Measurements from ENCODE around the gene BAHCC1.
"Not testable (repeated sequence)": the region's sequence is repeated elsewhere in the genome, so short reads cannot be mapped to it uniquely, and the experiment has no call there.

The BAHCC1 gene

DNA sequence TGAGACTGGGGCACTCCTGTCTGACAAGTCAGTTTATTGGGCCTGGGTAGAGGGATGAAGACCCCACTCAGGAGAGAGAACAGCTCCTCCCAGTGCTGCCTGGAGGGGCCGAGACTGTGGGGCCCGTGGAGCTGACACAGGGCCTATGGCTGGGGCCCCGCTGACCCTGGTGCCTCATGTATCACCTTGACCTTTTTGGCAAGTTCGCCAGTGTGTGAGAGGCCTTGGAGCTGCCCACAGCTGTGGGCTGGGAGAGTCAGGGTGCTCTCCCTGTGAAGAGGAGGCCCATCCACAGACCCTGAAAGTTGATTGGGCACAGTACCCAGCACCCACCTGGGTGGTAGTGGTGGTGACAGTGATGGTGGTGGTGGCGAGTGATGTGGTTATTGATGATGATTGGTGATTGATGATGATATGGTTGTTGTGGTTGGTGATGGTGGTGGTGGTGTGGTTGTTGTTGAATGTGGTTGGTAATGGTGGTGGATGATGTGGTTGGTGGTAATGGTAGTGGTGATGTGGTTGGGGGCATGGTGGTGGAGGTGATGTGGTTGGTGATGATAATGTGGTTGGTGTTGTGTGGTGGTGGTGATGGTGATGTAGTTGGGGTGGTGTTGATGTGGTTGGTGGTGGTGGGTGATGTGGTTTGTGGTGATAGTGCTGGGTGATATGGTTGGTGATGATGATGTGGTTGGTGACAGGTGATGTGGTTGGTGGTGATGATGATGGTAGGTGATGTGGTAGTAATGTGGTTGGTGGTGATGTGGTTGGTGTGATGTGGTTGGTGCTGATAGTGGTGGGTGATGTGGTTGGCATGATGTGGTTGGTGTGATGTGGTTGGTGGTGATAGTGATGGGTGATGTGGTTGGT, 29.1 kb downstream of the BAHCC1 start:
- Histone ChIP-seq H3K4me3 (ENCODE audit: extremely low read depth, insufficient read depth, low read length, poor library complexity, severe bottlenecking) (no peak overlapping the region), H3K9me3 (ENCODE audit: control insufficient read depth, low read length) (no peaks in the 10 kb centered on the region), H3K36me3 (ENCODE audit: control insufficient read depth, insufficient read depth, low read length) (no peaks in the 10 kb centered on the region), H3K4me1 (ENCODE audit: control insufficient read depth, insufficient read depth, low read length, poor library complexity, severe bottlenecking) (peaks cover 38% of the 10 kb centered on the region), H3K27ac (ENCODE audit: low read depth, low read length, severe bottlenecking) (no peak overlapping the region)
- WGBS, 2 experiments (ENCODE audit: insufficient coverage in 2 of 2) = 96 to 100% methylated on average over 2 to 5 of the region's 5 CpGs

DNA sequence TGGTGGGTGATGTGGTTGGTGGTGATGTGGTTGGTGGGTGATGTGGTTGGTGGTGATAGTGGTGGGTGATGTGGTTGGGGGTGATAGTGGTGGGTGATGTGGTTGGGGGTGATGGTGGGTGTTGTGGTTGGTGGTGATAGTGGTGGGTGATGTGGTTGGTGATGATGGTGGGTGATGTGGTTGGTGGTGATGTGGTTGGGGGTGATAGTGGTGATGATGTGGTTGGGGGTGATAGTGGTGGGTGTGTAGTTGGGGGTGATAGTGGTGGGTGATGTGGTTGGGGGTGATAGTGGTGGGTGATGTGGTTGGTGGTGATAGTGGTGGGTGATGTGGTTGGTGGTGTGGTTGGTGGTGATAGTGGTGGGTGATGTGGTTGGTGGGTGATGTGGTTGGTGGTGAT, 29.8 kb downstream of the BAHCC1 start:
- not testable (repeated sequence) for H3K27ac ChIP-seq (ENCODE audit: low read depth, low read length, severe bottlenecking); H3K9me3 ChIP-seq (ENCODE audit: control insufficient read depth, low read length); H3K36me3 ChIP-seq (ENCODE audit: control insufficient read depth, insufficient read depth, low read length); H3K4me3 ChIP-seq (ENCODE audit: extremely low read depth, insufficient read depth, low read length, poor library complexity, severe bottlenecking)
- peaks cover 41% of the 10 kb centered on the region for H3K4me1 ChIP-seq (ENCODE audit: control insufficient read depth, insufficient read depth, low read length, poor library complexity, severe bottlenecking)

DNA sequence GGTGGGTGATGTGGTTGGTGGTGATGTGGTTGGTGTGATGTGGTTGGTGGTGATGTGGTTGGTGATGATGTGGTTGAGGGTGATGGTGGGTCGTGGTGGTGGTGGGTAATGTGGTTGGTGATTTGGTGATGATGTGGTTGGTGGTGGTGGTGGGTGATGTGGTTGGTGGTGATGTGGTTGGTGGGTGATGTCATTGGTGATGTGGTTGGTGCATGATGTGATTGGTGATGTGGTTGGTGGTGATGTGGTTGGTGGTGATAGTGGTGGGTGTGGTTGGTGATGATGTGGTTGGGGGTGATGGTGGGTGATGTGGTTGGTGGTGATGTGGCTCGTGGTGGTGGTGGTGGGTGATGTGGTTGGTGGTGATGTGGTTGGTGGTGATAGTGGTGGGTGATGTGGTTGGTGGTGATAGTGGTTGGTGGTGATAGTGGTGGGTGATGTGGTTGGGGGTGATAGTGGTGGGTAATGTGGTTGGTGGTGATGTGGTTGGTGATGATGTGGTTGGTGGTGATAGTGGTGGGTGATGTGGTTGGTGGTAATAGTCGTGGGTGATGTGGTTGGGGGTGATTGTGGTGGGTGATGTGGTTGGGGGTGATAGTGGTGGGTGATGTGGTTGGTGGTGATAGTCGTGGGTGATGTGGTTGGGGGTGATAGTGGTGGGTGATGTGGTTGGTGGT, 30.6 kb downstream of the BAHCC1 start:
- 100% methylated on average over 1 to 2 of the region's 4 CpGs for WGBS, 2 experiments (ENCODE audit: insufficient coverage in 2 of 2)
- peaks cover 38% of the 10 kb centered on the region for H3K4me1 ChIP-seq (ENCODE audit: control insufficient read depth, insufficient read depth, low read length, poor library complexity, severe bottlenecking)
- not testable (repeated sequence) for H3K4me3 ChIP-seq (ENCODE audit: extremely low read depth, insufficient read depth, low read length, poor library complexity, severe bottlenecking); H3K9me3 ChIP-seq (ENCODE audit: control insufficient read depth, low read length); H3K27ac ChIP-seq (ENCODE audit: low read depth, low read length, severe bottlenecking); H3K36me3 ChIP-seq (ENCODE audit: control insufficient read depth, insufficient read depth, low read length)

DNA sequence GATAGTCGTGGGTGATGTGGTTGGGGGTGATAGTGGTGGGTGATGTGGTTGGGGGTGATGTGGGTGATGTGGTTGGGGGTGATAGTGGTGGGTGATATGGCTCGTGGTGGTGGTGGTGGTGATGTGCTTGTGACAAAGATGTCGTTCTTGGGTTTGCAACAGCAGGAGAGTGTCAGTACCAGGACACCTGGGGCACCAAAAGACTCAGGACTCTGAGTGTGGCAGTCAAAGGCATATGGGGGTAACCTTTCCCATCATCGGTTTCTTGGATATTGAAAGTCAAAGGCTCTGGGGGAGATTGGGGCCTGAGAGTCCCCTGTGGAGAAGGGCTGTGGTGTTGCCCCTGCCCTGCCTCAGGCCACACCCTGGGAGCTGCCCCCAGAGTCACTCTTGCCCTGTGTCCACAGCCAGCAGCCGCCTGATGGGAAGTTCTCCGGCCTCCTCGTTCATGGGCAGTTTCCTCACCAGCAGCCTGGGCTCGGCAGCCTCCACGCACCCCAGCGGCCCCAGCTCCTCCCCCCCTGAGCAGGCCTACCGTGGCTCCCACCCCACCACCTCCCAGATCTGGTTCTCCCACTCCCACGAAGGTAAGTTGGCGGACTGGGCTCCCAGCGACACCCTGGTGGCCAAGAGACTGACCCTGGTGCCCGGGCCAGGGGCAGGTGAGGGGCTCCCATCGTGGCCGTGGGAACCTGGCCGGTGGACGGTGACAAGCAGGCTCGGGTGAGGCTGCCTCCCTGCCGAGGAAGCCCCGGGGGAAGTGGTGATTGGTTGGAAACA, 31.3 kb downstream of the BAHCC1 start:
- no peak overlapping the region for H3K4me3 ChIP-seq (ENCODE audit: extremely low read depth, insufficient read depth, low read length, poor library complexity, severe bottlenecking)
- H3K9me3 ChIP-seq (ENCODE audit: control insufficient read depth, low read length) = no peaks in the 10 kb centered on the region
- 89 to 90% methylated on average over 13 to 21 of the region's 22 CpGs for WGBS, 2 experiments (ENCODE audit: insufficient coverage in 2 of 2)
- H3K4me1 ChIP-seq (ENCODE audit: control insufficient read depth, insufficient read depth, low read length, poor library complexity, severe bottlenecking) = peaks cover 34% of the 10 kb centered on the region
- no peak overlapping the region for H3K27ac ChIP-seq (ENCODE audit: low read depth, low read length, severe bottlenecking)
- no peaks in the 10 kb centered on the region for H3K36me3 ChIP-seq (ENCODE audit: control insufficient read depth, insufficient read depth, low read length)

DNA sequence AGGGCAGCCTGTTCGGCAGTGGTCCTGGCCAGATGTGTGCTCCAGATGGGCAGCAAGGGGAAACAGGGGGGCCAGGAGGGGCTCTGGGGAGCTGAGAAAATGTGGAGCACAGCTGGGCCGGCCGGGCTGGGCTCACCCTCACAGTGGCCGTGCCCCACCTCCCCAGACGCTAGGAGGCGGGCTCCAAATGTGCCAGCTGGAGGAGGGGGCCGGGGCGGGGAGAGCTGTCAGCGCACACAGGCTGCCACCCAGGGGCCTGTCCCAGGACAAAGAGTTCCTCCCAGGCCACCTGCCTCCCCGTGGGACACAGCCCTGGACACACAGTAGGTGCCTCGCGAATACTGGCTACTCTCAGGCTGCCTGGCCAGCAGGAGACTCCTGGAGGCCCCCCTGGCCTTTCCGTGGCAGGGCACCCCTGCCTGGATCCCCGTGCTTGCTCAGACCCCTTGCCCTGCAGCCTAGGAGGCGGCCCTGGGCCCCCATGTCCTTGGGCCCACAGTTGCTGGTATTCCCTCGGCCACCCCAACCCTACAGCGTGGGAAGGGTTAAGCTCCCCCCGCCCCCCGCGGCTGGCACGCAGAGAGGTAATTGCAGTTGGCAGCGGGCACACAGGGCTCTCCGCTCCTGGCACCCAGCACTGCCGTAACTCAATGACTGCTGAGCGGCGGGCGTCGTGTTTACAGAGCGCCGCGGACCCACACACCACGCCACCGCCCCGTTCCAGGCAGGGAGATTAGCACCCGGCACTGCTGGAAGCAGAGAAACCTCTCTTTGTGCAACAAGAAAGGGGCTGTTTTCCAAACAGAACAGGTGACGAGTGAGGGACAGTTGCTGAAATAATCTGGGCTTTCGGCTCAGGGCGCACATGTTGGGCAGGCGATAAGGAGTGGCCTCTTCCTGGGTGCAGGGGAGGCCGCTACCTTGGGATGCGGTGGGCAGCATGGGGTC, 32.2 kb downstream of the BAHCC1 start:
- Histone ChIP-seq H3K4me3 (ENCODE audit: extremely low read depth, insufficient read depth, low read length, poor library complexity, severe bottlenecking) (no peak overlapping the region), H3K36me3 (ENCODE audit: control insufficient read depth, insufficient read depth, low read length) (no peaks in the 10 kb centered on the region), H3K4me1 (ENCODE audit: control insufficient read depth, insufficient read depth, low read length, poor library complexity, severe bottlenecking) (peaks cover 27% of the 10 kb centered on the region), H3K27ac (ENCODE audit: low read depth, low read length, severe bottlenecking) (no peak overlapping the region), H3K9me3 (ENCODE audit: control insufficient read depth, low read length) (no peaks in the 10 kb centered on the region)
- WGBS, 2 experiments (ENCODE audit: insufficient coverage in 2 of 2) = 93 to 94% methylated on average over 29 to 40 of the region's 41 CpGs

DNA sequence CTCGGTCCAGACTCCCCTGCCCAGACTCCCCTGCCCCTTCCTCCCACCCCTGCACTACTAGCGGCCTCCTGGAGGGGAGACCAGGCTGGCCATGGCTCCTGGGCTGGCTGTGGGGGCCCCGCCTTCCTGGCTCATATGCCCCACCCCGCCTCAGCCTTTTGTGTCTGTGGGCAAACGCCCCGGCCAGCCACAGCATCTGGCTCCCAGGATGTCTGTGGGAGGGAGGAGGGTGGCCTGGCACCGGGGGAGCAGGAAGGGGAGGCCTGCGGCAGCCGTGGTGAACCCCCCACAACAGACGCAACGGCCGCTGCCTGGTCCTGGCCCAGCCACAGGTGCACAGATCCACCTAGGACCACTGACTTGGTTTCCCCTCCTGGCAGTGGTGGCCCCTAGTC, 32.9 kb downstream of the BAHCC1 start:
- peaks cover 21% of the 10 kb centered on the region for H3K4me1 ChIP-seq (ENCODE audit: control insufficient read depth, insufficient read depth, low read length, poor library complexity, severe bottlenecking)
- H3K9me3 ChIP-seq (ENCODE audit: control insufficient read depth, low read length) = no peaks in the 10 kb centered on the region
- WGBS, 2 experiments (ENCODE audit: insufficient coverage in 2 of 2) = 89 to 94% methylated on average over 6 to 9 of the region's 12 CpGs
- H3K36me3 ChIP-seq (ENCODE audit: control insufficient read depth, insufficient read depth, low read length) = no peaks in the 10 kb centered on the region
- H3K27ac ChIP-seq (ENCODE audit: low read depth, low read length, severe bottlenecking) = no peak overlapping the region
- no peak overlapping the region for H3K4me3 ChIP-seq (ENCODE audit: extremely low read depth, insufficient read depth, low read length, poor library complexity, severe bottlenecking)

DNA sequence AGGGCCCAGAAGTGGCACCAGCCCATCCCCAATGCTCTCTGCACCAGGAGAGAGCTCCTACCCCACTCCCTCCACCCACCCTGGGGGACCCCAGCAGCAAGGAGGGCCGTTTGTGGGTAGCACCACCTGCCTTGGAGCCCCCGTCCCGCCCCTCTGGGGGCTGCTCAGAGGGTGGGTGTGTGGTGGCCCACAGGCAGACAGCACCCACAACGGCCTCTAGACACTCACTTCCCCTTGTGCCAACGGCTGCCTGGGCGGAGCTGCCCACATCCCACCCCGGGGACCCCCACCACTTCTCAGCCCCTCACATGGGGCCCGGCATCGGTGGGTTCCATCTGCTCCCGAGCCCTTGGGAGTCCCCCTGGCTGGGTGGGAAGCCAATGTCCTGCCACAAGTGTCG, 33.3 kb downstream of the BAHCC1 start:
- WGBS, 2 experiments (ENCODE audit: insufficient coverage in 2 of 2) = 91 to 97% methylated on average over 4 to 11 of the region's 11 CpGs
- Histone ChIP-seq H3K36me3 (ENCODE audit: control insufficient read depth, insufficient read depth, low read length) (no peaks in the 10 kb centered on the region), H3K27ac (ENCODE audit: low read depth, low read length, severe bottlenecking) (no peak overlapping the region), H3K9me3 (ENCODE audit: control insufficient read depth, low read length) (no peaks in the 10 kb centered on the region), H3K4me1 (ENCODE audit: control insufficient read depth, insufficient read depth, low read length, poor library complexity, severe bottlenecking) (peaks cover 18% of the 10 kb centered on the region), H3K4me3 (ENCODE audit: extremely low read depth, insufficient read depth, low read length, poor library complexity, severe bottlenecking) (no peak overlapping the region)

DNA sequence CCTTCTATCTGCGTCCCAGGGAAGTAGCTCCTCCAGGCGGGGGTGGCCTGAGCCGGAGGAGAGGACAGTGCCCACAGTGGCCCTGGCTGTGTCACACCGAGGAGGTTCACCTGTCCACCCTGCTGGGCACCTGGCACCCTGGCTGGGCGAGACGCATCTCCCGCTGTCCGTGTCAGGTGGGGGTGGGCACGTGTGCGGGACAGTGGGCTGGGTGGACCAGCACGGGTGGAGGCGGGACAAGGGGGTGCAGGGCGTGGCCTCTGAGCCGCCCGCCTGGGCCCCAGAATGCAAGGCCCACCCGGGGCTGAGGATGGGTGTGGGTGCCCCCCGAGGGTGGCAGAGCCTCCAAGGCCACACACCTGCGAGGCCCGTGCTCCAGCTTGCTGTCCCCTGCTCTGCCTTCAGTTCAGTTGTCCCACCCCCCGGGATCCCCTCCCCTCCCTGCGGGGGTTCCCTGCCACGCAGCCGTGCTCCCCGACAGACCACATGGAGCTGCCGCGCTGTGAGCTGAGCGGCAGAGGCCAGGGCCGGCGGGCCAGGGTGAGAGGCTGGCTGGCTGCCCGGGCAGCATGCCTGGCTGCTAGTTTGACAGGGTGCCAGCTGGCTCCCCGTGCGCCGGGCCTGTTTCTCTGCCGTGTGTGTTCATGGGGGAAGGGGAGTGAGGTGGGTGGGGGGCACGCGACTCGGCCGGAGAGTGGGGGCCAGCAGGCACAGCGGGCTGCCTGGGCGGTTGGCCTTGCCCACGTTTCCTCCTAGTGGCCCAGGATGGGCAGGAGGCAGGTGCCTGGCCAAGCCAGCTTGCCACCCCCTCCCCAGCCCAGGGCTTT, 33.9 kb downstream of the BAHCC1 start:
- Histone ChIP-seq H3K9me3 (ENCODE audit: control insufficient read depth, low read length) (no peaks in the 10 kb centered on the region), H3K4me3 (ENCODE audit: extremely low read depth, insufficient read depth, low read length, poor library complexity, severe bottlenecking) (no peak overlapping the region), H3K27ac (ENCODE audit: low read depth, low read length, severe bottlenecking) (no peak overlapping the region), H3K36me3 (ENCODE audit: control insufficient read depth, insufficient read depth, low read length) (no peaks in the 10 kb centered on the region), H3K4me1 (ENCODE audit: control insufficient read depth, insufficient read depth, low read length, poor library complexity, severe bottlenecking) (peaks cover 13% of the 10 kb centered on the region)
- 85 to 88% methylated on average over 24 to 28 of the region's 41 CpGs for WGBS, 2 experiments (ENCODE audit: insufficient coverage in 2 of 2)

DNA sequence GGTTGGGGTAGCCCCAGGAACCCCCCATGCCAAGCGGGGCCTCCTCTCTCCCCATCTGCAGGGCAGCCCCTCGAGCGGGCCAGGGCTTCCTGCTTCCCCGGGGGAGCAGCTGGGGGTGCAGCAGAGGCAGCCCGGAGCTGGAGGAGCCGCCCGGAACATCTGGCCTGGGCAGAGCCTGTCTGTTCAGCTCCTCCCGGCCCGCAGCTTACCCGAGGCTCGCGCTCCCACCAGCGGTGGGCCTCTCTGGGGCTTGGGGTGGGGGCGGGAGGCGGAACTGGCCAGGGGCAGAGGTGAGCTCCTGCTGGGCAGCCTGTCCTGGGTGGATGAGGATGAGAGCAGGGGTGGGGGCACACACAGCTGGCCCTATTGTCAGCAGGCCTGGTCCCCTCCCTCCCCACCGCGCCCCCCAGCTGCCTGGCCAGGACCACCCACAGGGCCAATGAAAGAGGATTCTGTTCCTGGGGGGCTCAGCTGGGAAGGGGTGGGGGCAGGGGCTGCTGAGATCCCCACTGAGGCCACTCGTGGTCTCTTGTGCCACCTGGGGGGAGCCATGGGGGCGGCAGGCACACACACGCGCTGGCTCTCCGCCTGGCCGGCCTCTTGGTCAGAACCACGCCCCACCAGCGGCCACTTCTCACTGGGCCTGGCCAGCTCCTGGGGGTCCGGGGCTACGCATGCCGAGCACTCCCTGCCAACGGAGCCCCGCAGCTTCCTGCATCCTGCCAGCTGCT, 34.7 kb downstream of the BAHCC1 start:
- Histone ChIP-seq H3K4me3 (ENCODE audit: extremely low read depth, insufficient read depth, low read length, poor library complexity, severe bottlenecking) (no peak overlapping the region), H3K4me1 (ENCODE audit: control insufficient read depth, insufficient read depth, low read length, poor library complexity, severe bottlenecking) (peaks cover 13% of the 10 kb centered on the region), H3K27ac (ENCODE audit: low read depth, low read length, severe bottlenecking) (no peak overlapping the region), H3K9me3 (ENCODE audit: control insufficient read depth, low read length) (no peaks in the 10 kb centered on the region), H3K36me3 (ENCODE audit: control insufficient read depth, insufficient read depth, low read length) (no peaks in the 10 kb centered on the region)
- 55 to 61% methylated on average over 17 to 19 of the region's 30 CpGs for WGBS, 2 experiments (ENCODE audit: insufficient coverage in 2 of 2)
